ENCODE measurements around the gene ADGRG4.

Gene ADGRG4

DNA sequence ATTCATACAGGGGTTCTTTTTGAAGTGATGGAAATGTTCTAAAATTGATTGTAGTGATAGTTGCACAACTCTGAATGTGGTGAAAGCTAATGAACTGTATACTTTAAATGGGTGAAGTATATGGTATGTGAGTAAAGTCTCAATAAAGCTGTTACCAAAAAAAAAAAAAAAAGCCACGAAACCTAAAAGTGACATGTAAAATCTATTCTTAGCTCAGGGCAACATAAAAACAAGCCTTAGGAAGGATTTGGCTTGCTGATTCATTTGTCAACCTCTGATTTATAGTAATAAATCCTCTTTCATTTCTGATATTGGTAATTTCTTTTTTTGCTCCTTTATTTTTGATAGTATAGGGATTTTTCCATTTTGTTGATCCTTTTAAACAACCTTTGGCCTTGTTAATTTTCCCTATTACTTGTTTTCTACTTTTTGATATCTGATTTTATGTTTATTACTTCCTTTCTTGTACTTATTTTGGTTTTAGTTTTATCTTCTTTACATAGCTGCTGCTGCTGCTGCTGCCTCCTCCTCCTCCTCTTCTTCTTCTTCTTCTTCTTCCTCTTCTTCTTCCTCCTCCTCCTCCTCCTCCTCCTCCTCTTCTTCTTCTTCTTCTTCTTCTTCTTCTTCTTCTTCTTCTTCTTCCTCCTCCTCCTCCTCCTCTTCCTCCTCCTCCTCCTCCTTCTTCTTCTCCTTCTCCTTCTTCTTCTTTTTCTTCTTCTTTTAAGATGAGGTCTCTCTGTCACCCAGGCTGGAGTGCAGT lies 79.4 kb downstream of the ADGRG4 start:
- H3K4me1 ChIP-seq, result no peaks in the 10 kb centered on the region
- no peaks in the 10 kb centered on the region for H3K27me3 ChIP-seq (ENCODE audit: control insufficient read depth, insufficient read depth, low read length)
- TF ChIP-seq, protein P1, sequence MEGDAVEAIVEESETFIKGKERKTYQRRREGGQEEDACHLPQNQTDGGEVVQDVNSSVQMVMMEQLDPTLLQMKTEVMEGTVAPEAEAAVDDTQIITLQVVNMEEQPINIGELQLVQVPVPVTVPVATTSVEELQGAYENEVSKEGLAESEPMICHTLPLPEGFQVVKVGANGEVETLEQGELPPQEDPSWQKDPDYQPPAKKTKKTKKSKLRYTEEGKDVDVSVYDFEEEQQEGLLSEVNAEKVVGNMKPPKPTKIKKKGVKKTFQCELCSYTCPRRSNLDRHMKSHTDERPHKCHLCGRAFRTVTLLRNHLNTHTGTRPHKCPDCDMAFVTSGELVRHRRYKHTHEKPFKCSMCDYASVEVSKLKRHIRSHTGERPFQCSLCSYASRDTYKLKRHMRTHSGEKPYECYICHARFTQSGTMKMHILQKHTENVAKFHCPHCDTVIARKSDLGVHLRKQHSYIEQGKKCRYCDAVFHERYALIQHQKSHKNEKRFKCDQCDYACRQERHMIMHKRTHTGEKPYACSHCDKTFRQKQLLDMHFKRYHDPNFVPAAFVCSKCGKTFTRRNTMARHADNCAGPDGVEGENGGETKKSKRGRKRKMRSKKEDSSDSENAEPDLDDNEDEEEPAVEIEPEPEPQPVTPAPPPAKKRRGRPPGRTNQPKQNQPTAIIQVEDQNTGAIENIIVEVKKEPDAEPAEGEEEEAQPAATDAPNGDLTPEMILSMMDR (IDR thresholded peaks at IDR 0.05), result no peak
- no peaks in the 10 kb centered on the region for H3K9me3 ChIP-seq (ENCODE audit: control insufficient read depth, low read length)
- no peaks in the 10 kb centered on the region for H3K79me2 ChIP-seq
- no peak overlapping the region for H3K9ac ChIP-seq
- H3K27ac ChIP-seq, result no peak overlapping the region
- no peaks in the 10 kb centered on the region for H3K36me3 ChIP-seq (ENCODE audit: control insufficient read depth, insufficient read depth, low read length)
- no peak overlapping the region for H2AFZ ChIP-seq
- H3K4me2 ChIP-seq (ENCODE audit: low read length), result no peak overlapping the region
- no peak overlapping the region for H3K4me3 ChIP-seq (ENCODE audit: low read depth, low read length)

DNA sequence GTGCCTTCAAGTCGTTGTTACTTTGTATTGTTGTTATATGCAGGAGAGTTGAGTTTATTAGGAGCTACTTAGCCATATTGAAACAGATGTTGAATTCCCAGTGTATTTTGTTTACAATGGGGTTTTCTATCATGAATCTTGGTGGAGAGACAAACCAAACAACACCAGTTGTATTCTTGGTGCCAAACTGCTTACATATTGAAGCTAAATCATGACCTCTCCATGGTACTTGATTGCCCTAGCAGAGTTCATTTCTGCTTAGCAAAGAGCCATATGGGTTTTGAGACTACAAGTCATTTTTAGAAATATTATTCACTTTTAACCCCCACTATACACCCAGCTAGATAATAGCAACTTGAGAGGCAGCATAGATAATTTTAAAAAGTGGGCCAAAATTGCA lies 85.4 kb downstream of the ADGRG4 start:
- Histone ChIP-seq H3K9me3 (ENCODE audit: control insufficient read depth, low read length) (no peaks in the 10 kb centered on the region), H3K27me3 (ENCODE audit: control insufficient read depth, insufficient read depth, low read length) (no peaks in the 10 kb centered on the region), H3K4me2 (ENCODE audit: low read length) (no peak overlapping the region), H3K4me1 (no peaks in the 10 kb centered on the region), H3K27ac (no peak overlapping the region), H2AFZ (no peak overlapping the region), H3K36me3 (ENCODE audit: control insufficient read depth, insufficient read depth, low read length) (no peaks in the 10 kb centered on the region), H3K9ac (no peak overlapping the region), H3K4me3 (ENCODE audit: low read depth, low read length) (no peak overlapping the region), H3K79me2 (no peaks in the 10 kb centered on the region)
- TF ChIP-seq, protein P1 (IDR thresholded peaks at IDR 0.05), result no peak

DNA sequence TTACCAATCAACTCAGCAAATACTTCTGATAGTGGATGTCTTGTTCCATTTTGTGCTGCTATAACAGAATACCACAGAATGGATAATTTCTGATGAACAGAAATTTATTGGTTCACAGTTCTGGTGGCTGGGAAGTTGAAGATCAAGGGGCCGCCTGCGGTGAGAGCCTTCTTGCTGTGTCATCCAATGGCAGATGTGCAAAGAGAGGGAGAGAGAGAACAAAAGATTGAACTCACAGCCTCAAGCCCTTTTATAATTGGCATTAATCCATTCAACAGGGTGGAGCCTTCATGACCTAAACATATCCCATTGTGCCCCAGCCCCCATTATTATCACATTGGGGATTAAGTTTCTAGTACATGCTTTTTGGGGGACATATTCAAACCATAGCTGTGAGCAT lies 86.1 kb downstream of the ADGRG4 start:
- Histone ChIP-seq H3K4me2 (ENCODE audit: low read length) (no peak overlapping the region), H2AFZ (no peak overlapping the region), H3K9ac (no peak overlapping the region), H3K4me3 (ENCODE audit: low read depth, low read length) (no peak overlapping the region), H3K9me3 (ENCODE audit: control insufficient read depth, low read length) (no peaks in the 10 kb centered on the region), H3K36me3 (ENCODE audit: control insufficient read depth, insufficient read depth, low read length) (no peaks in the 10 kb centered on the region), H3K27me3 (ENCODE audit: control insufficient read depth, insufficient read depth, low read length) (no peaks in the 10 kb centered on the region), H3K79me2 (no peaks in the 10 kb centered on the region), H3K4me1 (no peaks in the 10 kb centered on the region), H3K27ac (no peak overlapping the region)
- TF ChIP-seq, protein P1 (IDR thresholded peaks at IDR 0.05), result no peak

DNA sequence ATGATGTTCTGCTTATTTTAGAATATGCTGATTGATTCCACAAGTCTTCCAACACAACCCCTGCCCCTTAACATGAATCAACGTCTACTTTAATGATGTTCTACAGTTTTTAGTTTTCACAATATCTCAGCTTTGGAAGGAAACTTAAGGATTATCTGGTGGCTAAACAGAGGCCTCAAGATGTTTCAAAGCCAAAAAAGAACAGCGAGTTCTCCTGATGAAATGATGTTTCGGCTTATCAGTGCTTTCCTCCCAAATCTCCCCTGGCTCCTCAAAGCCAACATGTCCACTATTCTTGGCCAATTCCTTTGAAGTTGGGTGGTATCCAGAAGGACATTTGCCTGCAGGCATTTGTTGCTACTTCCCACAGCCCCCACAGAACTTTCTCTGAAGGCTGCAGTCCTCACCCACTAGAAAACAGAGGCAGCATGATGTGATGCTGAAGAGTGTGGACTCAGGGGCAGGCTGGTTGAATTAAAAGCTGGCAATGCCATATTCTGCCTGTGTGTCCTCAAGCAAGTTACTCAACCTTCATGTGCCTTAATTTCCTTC lies 87.3 kb downstream of the ADGRG4 start:
- H3K4me2 ChIP-seq (ENCODE audit: low read length), result no peak overlapping the region
- no peaks in the 10 kb centered on the region for H3K9me3 ChIP-seq (ENCODE audit: control insufficient read depth, low read length)
- H2AFZ ChIP-seq, result no peak overlapping the region
- no peaks in the 10 kb centered on the region for H3K27me3 ChIP-seq (ENCODE audit: control insufficient read depth, insufficient read depth, low read length)
- TF ChIP-seq, protein P1 (IDR thresholded peaks at IDR 0.05), result no peak
- H3K9ac ChIP-seq, result no peak overlapping the region
- H3K4me1 ChIP-seq, result no peaks in the 10 kb centered on the region
- no peak overlapping the region for H3K27ac ChIP-seq
- H3K36me3 ChIP-seq (ENCODE audit: control insufficient read depth, insufficient read depth, low read length), result no peaks in the 10 kb centered on the region
- no peak overlapping the region for H3K4me3 ChIP-seq (ENCODE audit: low read depth, low read length)
- no peaks in the 10 kb centered on the region for H3K79me2 ChIP-seq

DNA sequence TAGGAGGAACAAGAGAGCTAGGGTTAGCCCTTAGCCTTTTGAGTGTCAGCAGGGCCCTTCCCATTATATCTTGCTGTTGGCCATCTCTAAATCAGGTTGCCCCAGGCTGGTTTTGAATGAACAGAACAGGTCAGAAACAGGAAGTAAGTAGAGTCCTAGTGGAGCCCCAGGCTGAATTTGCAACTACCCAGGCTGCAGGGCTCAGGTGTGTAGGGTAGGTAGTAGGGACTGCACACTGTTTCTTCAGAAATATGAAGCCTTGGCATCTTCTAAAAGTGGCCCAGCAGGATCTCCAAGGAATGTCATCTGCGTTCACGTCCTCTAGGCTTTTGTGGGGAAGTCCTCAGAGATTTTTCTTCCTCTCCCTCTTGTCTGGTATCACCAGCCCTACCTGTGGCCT lies 90.2 kb downstream of the ADGRG4 start:
- H2AFZ ChIP-seq, result no peak overlapping the region

More for the DNA sequence above, 90.2 kb downstream of the ADGRG4 start:
- no peaks in the 10 kb centered on the region for H3K9me3 ChIP-seq (ENCODE audit: control insufficient read depth, low read length)
- no peak overlapping the region for H3K4me3 ChIP-seq (ENCODE audit: low read depth, low read length)
- no peaks in the 10 kb centered on the region for H3K36me3 ChIP-seq (ENCODE audit: control insufficient read depth, insufficient read depth, low read length)
- no peak overlapping the region for H3K4me2 ChIP-seq (ENCODE audit: low read length)
- H3K79me2 ChIP-seq, result no peaks in the 10 kb centered on the region
- H3K27me3 ChIP-seq (ENCODE audit: control insufficient read depth, insufficient read depth, low read length), result no peaks in the 10 kb centered on the region
- H3K27ac ChIP-seq, result no peak overlapping the region
- TF ChIP-seq, protein P1 (IDR thresholded peaks at IDR 0.05), result no peak
- no peaks in the 10 kb centered on the region for H3K4me1 ChIP-seq
- no peak overlapping the region for H3K9ac ChIP-seq
